ENCODE measurements around the gene ZNF273.
A peak's percentile ranks its signal among the peaks of the same experiment; 100 is the strongest.

Gene ZNF273

DNA sequence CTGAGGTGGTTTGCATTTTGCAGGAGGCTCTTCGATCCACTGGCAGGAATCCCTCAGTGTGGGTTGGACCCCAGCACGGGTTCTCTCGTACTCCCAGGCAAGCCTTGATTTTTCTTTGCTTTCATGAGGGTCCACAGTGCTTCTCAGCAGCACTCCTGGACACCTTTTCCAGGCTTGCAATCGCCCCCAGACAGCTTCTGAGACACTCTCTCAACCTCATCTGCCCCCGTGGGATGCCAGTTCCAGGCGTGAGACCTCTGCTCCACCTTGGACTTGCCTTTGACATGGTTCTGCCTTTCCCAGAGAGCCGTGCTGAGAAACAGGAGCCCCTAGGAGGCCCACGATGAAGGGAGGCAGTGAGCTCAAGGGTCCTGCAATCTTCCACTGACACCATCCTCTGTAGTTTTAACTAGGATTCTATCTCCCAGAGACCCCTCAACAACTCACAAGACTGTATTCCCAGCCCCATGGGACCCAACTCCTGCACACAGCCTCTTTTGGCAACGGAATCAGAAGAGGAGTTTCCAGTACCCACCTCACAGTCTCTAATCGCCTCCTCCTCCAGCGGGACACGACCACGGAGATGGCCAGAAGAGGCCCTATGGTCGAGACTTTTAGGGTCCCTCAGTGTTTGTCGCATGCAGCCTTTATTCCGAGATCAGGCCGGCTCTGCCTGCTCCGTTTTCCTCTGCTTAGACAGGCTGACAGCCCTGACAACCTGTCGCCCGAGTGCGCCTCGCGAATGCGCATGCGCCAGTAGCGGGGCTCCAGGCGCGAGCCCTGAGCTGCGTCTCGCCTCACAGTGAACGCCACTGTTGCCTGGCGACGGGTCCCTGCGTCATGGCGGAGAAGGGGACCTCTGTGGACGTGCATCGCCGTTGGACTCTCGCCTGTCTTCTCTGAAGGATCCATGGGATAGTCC, 26.0 kb upstream of the ZNF273 start:
- DNase-seq (ENCODE audit: low spot score): no peak

DNA sequence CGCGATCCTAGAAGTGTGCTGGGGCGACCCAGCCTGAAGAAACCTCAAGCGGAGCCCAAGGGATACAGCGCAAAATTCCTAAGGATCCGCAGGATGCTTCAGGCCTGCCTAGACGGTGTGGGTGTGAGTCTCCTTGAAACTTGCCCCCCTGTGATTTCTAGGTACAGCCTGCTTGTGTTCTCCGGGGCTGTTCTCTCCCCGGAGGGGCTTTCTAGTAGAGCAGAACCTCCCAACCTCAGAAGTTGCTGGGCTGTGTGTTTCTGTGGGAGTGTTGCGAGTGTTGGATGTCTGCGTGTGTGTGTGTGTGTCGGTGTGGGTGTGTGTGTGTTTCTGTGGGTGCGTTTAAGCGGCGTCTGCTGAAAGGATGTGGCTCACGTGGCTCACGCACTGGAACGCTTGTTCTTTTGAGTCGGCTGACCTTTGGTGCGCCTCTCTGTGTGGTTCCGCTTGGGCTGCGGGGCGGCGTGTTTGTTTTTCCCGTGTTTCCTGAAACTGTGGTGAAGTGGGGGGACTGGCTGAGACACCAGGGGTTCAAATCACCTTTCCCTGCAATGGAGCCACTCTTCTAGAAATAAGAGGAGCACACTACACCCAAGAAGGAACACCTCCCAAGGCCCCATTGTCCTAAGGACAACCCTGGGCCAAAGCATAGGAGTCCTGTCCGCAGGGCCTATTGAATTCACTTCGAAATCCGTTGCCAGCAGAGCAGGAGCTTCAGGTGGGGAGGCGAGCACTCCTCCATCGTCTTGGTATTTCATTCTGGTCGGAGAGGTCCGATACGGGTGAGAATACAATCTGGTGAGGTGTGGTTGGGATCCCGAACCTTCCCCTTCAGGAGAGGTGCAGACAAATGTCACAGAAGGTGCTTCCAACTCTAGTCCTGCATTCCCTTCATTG, 25.1 kb upstream of the ZNF273 start:
- no peak for DNase-seq (ENCODE audit: low spot score)

DNA sequence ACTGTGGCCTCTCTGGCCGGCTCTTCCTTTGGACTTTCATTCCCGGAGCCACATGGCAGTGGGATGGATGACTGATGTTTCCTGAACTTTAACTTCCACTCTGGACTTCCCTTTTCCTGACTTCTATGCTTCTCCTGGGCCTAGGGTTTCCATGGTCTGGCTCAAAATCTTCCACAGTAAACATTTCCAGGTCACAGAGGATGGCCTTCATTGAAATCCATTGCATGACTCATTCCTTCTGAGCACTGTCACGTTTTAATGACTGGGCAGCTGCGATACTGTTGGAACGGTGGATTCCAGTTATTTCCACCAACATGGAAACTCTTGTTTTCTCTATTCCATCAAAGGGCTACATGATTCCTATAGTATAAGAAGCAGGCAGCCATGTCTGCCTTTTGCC, 24.4 kb upstream of the ZNF273 start:
- DNase-seq (ENCODE audit: low spot score): no peak

DNA sequence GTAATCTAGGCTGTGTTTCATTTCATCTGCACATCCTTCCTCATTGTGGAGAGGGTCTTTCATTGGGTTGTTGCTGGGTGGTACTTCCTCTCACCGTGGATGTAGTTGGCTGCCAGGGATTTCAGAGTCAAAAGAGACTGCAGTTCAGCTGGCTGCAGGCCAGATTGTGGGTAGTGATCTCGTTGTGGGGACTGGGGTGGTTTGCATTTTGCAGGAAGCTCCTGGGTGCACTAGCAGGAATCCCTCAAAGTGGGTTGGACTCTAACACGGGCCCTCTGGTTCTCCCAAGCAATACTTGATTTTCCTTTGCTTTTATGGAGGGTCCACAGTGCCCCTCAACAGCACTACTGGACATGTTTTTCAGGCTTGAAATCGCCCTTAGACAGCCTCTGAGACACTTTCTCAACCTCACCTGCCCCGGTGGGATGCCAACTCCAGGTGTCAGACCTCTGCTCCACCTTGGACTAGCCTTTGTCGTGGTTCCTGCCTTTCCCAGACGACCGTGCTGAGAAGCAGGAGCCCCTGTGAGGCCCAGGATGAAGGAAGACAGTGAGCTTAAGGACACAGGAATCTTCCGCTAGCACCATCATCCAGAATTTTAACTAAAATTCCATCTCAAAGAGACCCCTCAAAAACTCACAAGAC, 23.9 kb upstream of the ZNF273 start:
- DNase-seq (ENCODE audit: low spot score): no peak

DNA sequence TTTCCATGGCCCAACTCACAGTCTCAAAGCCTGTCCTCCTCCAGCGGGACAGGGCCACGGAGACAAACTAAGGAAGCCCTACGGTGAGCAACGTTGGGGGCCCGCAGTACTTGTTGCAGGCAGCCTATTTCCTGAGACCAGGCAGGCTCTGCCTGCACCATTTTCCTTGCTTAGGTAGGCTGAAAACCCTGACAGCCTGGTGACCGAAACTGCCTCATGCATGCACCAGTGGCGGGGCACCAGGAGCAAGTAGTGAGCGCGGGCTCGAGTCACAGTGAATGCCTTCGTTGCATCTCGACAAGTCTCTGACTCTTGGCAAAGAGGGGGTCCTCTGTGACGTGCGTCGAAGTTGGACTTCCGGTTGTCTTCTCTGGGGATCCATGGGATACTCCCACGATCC, 23.3 kb upstream of the ZNF273 start:
- DNase-seq (ENCODE audit: low spot score): no peak

DNA sequence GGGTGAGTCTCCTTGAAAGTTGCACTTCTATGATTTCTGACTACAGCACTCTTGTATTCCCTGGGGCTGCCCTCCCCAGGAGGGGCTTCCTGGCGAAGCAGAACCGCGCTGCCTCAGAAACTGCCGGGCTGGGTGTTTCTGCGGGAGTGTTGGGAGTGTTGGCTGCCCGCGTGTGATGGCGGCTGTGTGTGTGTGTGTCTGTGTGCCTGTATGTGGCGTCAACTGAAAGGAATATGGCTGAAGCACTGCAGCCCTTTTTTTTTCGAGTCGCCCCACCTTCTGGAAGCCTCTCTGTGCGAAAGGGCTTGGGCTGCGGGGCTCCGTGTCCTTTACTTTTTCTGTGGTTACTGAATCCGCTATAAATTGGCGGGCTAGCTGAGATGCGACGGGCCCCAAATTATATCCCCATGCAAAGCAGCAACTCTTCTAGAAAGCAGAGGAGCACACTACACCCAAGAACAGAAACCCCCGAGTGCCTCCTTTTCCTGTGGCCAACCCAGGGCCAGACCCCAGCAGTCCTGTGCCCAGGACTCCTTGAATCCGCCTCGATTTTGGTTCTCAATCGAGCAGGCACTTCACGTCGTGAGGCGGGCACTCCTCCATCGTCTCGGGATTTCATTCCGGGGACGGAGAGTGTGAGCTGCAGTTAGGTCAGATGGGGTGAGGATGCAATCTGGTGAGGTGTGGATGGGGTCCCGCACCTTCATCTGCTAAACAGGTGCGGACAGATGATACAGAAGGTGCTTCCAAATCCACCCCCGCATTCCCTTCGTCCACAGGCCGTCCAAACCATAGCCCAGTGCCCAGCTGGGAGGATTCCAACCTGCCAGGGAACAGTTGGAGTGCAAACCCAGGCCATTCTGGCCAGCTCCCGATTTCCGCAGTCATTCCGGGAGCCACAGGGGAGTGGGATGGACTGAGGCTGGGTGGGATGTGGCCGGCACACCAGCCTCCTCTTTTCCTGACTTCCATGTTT, 22.5 kb upstream of the ZNF273 start:
- no peak for DNase-seq (ENCODE audit: low spot score)

DNA sequence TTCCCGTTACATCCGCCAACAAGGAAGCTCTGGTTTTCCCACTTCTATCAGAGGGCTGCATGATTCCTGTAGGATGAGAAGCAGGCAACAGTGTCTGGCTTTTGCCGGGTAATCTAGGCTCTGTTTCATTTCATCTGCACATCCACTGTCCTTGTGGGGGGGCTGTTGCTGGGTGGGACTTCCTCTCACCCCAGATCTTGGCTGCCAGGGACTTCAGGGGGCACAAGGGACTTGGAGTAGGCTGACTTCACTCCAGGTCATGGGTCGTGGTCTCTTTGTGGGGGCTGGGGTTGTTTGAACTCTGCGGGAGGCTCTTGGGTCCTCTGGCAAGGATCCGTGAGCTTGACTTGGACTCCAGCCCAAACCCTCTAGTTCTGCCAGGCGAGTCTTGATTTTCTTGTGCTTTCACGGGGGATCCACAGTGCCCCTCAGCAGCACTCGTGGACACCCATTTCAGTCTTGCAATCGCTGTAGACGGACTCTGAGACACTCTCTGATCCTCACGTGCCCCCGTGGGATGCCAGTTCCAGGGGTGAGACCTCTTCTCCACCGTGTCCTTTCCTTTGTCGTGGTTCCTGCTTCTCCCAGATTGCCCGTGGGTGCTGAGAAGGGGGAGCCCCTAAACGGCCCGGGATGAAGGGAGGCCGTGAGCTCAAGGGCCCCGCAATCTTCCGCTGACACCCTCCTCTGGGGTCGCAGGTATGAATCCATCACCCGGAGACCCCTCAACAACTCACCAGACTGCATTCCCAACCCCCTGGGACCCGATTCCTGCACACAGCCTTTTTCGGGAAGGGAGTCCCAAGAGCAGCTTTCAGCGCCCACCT, 21.4 kb upstream of the ZNF273 start:
- no peak for DNase-seq (ENCODE audit: low spot score)

DNA sequence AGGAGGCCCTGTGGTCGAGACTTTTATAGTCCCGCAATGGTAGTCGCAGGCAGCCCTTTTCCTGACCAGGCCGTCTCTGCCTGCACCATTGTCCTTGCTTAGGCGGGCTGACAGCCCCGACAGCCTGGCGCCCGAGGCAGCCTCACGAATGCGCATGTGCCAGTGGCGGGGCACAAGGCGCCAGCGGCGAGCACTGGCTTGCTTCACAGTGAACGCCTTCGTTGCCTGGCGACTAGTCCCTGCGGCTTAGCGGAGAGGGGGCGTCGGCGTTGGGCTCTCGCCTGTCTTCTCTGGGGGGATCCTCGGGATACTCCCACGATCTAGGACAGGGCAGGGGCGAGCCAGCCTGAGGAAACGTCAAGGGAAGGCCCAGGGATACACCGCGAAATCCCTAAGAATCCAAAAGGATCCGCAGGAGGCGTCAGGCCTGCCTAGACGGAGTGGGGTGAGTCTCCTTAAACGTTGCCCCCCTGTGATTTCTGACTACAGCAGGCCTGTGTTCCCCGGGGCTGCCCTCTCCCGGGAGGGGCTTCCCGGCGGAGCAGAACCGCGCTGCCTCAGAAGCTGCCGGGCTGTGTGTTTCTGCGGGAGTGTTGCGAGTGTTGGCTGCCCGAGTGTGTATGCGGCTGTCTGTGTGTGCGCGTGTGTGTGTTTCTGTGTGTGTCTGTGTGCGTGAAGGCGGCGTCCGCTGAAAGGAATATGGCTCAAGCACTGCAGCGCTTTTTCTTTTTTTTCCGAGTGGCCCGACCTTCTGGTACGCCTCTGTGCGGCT, 20.5 kb upstream of the ZNF273 start:
- no peak for DNase-seq (ENCODE audit: low spot score)

DNA sequence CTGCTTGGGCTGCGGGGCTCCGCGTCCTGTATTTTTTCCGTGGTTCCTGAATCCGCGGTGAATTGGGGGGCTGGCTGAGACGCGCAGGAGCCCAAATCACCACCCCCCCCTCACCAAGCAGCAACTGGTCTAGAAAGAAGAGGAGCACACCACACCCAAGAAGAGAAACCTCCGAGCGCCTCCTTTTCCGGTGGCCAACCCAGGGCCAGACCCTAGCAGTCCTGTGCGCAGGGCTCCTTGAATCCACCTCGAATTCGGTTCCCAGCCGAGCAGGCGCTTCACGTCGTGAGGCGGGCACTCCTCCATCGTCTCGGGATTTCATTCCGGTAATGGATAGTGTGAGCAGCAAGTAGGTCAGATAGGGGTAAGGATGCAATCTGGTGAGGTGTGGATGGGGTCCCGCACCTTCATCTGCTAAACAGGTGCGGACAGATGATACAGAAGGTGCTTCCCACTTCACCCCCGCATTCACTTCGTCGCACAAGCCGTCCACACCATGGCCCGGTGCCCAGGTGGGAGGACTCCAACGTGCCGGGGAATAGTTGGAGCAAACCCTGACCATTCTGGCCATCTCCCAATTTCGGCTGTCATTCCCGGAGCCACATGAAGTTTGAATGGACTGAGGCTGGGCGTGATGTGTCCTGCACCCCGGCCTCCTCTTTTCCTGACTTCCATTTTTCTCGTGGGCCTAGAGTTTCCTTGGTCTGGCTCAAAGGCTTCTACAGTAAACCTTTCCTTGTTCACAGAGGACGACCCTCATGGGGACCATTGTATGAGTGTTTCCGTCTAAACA, 19.8 kb upstream of the ZNF273 start:
- DNase-seq (ENCODE audit: low spot score): no peak

DNA sequence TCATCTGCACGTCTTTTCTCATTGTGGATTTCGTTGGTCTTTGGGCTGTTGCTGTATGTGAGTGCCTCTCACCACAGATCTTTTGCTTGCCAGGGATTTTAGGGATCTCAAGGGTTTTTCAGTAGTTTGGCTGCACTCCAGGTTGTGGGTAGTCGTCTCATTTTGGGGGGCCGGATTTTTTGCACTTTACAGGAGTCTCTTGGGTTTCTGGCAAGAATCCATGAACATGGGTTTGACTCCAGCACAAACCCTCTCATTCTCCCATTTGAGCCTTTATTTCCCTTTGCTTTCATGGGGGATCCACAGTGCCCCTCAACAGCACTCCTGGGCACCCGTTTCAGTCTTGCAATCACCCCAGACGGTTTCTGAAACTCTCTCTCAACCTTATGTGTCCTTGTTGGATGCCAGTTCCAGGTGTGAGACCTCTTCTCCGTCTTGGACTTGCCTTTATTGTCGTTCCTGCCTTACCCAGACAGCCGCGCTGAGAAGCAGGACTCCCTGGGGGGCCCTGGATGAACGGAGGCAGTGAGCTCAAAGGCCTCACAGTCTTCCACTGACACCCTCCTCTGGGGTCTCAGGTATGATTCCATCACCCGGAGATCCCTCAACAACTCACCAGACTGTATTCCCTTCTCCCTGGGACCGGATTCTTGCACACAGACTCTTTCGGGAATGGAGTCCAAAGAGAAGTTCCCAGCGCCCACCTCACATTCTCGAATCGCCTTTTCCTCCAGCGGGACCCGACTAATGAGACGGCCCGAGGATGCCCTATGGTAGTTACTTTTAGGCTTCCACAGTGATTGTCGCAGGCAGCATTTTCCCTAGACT, 18.8 kb upstream of the ZNF273 start:
- peak; percentile 13 for DNase-seq (ENCODE audit: low spot score)

DNA sequence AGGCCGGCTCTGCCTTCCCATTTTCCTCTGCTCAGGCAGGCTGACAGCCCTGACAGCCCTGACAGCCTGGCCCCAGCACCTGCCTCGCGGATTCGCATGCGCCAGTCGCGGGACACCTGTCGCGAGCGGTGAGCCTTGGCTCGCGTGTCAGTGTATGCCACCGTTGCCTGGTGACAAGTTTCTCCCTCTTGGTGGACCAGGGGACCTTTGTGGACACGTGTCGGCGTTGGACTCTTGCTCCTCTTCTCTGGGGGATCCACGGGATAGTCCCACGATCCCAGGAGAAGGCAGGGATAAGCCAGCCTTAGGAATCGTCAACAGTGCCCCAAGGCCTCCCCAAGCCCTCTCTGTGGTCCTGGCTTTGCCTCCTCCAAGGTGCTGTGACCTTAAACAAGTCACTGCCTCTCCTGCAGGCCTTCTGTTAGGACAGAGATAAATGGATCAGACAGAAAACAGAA, 18.1 kb upstream of the ZNF273 start:
- DNase-seq (ENCODE audit: low spot score): no peak

DNA sequence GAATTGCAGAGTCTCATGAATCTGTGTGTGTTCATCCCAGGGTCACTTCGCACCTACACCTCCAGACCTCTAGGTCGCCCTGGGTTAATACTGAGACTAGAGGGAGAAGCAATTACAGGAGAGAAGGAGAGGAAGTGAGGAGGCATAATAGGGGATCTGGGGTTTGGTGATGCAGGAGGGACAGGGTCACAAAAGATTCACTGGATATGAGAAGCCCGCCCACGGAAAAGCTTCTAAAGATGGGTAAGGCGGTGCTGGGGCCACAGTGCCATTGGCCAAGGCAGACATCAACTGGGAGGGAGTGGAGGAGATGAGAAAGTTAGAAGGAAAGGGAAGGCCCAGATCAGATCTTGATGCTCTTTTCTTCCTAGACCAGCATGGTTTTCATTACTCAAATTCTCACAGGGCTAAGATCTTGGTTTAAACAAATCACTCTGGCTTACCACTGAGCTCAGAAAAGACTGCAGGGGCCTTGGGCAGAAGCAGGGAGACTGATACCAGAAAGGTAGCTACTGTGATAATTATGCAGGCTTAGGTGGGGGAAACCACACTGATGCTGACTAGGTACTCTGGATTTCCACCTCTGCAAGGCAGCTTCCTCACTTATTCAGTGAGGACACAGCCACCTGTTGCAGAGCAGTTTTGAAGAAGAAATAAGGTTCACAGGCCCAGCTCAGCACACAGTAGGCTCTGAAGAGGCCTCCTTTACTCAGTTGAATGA, 17.4 kb upstream of the ZNF273 start:
- no peak for DNase-seq (ENCODE audit: low spot score)

DNA sequence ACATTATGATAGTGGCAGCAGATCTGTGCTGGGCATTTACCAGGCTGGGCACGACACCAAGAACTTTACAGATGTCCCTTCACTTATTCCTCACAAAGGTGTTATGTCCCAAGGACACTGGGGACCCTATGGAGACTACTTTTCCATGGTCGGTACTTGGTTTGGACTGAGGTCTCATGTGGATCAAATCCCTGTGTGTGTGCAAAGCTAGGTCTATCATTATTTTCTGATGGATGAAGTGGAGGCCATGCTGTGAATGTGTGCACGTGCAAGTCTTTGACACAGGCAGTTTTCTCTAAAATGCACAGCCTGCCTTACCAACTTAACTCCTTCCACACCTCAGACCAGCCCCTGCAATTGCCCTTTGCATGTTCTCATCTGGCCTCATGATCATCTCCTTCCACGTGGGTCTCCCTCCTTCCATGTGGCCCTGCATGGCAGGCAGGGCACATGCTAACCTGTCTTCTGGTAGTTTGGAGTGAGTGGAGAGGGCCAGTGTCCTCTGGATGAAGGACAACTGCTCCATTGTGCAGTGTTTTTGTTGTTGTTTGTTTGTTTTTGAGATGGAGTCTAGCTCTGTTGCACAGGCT, 16.0 kb upstream of the ZNF273 start:
- no peak for DNase-seq (ENCODE audit: low spot score)

DNA sequence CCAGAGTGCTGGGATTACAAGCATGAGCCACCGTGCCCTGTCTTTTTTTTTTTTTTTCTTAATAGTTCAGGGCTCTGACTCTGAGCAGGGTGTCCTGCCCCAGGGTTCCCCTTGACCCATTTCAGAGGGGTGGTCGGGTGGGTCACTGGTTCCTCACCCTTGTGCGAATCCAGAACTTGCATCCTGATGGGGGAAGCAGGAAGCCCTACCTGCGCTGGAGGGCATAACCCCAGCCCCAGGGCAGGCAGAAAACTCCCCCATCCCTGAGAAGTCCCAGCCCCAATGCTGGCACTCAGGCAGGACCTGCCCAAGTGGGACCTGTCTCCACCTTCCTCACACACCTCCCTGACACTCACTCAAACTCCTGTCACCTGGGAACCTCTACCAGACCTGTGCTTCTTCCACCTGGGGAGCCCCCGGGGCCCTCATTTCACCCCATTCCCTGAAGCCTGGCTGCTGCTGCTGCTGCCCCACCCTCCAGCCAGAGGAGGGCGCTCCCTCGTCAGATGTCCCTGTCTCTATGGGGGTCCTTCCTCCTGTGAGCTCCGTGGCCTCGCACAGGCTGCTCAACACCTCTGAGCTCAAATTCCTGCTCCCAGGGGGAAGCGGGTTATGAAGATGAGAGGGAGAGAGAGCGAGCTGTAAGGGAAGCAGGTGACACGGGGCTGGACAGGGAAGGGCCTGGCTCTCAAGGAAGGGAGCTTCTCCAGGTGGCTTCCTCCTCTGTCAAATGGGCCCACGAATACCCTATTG, 15.1 kb upstream of the ZNF273 start:
- no peak for DNase-seq (ENCODE audit: low spot score)

DNA sequence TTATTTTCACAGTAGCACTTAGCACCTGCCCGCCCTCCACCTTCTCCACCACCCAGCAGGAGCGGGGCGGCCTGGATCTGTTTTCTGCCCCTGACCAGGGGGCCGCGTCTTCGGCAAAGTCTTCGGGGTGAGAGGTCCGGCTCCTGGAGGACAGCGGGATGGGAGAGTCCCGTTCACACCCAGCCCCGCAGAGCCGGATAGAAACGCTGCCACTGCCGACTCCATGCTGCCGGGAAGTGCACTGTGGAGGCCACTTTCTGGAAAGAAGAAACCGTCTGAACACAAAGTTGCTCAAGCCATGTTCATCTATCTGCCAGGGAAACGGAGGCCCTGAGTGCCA, 14.5 kb upstream of the ZNF273 start:
- no peak for DNase-seq (ENCODE audit: low spot score)

Data from ecto neural progenitor cell (in vitro differentiated cells).